HG03196 (cell line): ENCODE measurements around the gene CD58.
A peak's percentile ranks its signal among the peaks of the same experiment; 100 is the strongest.

Experiments used
- ATAC-seq: cut with Tn5 transposase; IDR thresholded peaks from one replicate; pipeline ENCODE4 v1.9.1; 2021; ENCODE audit not compliant: unreplicated experiment

Gene CD58

DNA sequence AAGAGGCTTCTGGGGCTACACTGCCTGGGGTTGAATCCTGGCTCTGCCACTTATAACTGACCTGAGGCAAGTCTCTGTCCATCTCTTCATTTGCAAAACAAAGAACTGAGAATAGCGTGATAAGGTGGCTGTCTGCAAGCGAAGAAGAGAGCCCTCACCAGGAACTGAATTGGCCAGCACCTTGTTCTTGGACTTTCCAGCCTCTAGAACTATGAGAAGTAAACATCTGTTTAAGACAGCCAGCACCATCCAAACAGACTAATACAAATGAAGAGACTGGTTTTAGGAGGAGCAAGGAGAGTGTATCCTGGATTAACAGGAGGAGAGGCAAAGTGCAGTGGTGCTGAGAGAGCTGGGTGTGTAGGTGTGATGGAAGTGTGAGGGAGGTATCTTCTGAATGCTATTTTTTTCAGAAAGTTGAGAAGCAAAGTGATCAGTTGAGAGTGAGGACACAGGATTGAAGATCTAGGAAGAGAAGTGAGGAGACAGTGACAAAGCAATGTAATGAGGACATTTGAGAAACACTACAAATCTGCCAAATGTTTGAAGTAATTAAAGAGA is 59.3 kb downstream of the CD58 start:
- no peak for ATAC-seq

DNA sequence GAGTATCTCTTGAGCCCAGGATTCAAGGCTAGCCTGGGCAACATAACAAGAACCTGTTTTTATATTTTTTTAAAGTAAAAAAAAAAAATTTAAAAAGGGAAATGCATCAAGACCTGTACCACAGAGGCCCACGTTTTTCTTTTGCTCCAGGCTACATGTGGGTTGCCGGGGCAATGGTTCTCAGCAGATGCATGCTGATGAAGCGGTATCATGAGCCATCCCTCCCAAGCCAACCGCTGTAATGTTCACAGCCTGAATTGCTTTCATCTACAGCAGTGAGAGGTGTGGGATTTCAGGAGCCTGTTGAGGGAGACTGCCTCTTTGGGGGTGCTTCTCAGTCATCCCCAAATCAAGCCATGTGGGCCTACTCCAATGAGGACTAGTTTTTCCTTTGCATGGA is 60.5 kb downstream of the CD58 start:
- ATAC-seq: no peak

DNA sequence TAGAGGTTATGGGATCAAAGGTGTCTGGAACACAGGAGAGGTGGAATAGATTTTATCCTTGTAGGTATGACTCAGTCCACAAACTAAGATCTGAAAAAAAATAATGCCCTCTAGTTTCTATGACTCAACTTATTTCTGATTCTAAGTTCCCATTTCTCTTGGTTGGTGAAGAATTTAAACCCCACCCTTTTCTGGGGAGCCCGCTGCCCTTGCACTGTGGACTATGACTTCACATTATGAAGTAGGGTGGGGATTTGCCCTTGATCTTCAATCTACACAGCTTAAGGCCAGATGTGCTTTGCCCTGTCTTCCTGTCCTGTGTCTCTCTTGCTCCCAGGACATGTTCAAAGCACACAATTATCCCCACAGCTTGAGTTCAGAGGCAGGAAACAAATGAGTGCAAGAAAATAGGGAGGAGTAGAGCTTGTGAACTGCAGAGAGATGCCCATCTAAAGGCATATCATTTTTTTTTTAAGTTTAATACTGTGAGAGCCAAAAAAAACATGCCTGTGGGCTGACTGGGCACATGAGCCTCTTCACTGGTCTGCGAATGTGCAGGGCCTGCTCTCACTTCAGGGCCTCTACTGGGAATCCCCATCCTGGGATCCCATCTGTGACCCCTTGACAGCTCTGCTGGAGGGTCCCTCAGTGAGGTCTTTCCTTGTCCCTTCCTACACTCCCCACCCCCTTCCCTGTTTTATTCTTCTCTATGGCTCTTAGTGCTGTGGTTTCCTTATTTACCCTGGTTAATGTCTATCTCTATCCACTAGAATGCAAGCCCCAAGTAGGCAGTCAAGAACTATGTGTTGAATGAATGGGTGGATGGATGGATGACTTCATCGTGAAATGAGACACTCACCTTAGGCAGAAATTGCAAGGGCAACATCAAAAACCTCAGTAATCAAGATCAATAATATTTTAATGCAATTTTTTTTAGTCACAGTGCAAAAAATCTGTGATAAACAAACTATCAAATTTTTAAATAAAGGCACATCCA is 61.5 kb downstream of the CD58 start:
- peak; percentile 54 for ATAC-seq

DNA sequence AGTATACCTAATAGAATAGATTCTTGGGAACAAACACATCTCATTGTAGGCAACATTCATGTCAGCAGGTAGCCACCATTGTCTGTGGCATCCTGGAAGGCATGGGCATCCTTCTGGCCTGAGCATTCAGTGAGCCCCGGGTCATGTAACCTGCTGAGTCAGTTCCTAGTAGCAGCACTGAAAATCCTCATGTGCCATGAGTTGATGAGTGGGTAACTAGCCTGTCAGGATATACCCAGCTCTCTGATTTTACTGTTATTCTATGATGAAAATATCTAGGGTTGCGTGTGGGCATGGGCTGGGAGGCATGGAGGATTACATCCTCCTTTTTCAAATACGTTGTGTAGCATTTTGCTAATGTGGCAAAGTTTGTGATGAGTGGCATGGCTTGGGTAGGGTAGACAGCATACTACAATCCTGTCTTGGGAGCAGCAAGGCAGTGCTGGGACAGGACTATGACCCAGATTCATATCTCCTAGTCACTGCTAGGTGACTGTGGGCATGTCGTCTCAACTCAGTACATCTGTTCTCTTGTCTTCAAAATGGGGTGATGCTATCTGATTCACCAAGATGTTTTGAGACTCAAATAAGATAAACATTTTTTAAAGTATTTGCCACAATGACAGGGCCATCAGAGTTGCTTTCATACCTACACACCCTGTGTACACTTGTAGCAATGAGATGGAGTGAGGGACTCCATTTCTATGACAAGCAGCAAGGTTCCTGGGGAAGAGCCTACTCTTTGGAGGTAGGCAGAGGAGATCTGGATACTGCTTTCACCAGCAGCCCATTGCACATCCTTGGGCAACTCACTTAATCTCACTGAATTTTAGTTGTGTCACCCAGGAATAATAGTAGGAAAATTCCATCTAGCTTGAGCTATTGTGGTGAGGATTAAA is 62.5 kb downstream of the CD58 start:
- no peak for ATAC-seq

DNA sequence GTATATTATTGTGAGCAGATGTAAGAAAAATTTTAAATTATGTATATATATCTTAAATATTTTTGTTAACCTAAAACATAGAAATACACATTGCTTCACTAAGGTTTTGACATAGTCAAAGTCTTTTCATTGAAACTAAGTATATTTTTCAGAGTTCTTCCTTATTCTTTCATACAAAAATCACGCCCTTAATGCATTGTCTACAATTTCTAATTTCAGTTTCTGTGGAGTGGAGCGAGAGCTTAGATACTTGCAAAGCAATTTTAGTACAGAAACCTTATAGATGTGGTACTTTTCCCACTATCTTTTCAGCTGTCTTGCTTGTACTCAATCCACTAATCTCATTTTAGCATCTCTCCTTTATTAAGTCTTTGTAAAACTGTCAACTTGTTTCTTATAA is 63.2 kb downstream of the CD58 start:
- ATAC-seq: no peak

DNA sequence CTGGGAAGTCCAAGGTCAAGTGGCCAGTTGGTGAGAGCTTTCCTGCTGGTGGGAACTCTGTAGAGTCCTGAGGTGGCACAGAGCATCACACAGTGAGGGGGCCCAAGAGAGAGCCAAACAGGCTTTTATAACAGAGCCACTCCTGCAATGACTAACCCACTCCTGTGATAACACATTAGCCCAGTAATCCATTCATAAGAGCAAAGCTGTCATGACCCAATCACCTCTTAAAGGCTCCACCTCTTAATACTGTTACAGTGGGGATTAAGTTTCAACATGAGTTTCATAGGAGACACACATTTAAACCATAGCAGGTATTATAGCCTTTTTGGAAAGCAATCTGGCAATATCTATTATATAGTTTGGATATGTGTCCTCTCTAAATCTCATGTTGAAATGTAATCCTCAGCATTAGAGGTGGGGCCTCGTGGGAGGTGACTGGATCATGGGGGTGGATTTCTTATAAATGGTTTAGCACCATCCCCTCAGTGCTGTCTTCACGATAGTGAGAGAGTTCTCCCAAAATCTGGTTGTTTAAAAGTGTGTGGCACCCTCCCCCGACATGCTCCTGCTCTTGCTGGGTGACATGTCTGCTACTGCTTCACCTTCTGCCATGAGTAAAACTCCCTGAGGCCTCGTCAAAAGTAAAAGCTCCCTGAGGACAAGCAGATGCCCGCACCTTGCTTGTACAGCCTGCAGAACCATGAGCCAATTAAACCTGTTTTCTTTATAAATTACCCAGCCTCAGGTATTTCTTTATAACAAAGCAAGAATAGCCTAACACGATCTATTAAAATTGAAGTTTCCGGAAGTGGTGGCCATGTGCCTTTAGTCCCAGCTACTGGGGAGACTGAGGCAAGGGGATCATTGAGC is 64.5 kb downstream of the CD58 start:
- ATAC-seq: no peak

DNA sequence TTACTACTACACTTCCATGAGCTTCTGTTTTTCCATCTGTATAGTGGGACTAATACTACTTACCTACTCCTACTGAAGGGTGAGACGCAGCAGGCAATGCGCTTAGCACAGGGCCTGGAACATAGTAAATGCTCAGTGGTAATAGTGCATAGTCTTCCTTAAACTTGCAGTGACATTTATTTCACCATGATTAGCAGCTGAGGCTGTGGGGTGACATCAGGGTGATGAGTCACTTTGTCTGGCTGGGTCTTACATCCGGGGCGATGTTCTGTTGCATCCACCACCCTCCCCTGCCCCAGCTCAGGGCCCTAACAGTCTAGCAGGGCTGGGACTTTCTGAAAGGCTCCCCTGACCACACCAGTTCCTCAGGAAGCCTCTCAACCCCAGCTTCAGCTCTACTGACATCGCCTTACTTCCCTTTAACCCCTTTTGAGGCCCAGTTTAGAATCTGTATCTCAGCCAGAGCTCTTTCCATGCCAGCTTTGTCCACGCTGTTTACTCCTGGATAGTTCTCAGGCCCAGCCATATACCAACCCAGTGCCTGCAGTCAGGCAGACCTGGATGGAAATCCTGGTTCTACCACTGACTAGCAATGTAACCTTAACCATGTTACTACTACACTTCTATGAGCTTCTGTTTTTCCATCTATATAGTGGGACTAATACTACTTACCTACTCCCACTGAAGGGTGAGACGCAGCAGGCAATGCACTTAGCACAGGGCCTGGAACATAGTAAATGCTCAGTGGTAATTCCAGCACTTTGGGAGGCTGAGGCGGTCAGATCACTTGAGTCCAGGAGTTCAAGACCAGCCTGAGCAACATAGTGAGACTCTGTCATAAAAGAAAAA is 66.3 kb downstream of the CD58 start:
- ATAC-seq: peak; percentile 83

DNA sequence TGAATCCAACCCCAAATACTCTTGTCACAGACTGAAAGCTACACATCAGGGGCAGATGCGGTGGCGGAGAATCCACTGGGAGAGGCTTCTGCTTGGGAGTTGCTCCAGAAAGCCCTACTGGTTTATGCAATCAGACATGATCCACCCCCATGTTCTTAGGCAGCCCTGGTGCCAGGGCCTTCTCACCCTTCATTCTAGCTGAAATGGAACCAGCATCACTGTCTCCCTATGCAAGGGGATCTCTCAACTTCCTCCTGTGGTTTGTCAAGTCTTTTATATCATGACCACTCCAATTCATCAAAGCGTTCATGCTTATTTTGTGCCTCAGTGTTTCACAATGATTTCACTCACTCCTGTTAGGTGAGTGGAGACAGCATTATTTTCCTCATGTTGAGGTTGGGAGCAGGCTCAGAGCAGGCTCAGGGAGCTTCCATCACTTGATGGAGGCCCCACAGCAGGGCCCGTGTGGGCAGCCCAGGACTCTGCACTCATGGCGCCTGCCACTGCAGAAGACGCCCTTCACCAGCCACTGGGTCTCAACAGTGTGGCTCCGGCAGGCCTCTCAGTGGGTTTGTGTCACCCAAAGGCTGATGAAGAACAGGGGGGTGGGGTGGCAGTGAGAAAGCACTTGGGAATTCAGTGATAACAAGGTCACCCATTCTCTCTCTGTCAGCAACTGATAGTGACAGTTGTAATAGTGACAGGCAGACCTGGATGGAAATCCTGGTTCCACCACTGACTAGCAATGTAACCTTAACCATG is 67.1 kb downstream of the CD58 start:
- no peak for ATAC-seq

DNA sequence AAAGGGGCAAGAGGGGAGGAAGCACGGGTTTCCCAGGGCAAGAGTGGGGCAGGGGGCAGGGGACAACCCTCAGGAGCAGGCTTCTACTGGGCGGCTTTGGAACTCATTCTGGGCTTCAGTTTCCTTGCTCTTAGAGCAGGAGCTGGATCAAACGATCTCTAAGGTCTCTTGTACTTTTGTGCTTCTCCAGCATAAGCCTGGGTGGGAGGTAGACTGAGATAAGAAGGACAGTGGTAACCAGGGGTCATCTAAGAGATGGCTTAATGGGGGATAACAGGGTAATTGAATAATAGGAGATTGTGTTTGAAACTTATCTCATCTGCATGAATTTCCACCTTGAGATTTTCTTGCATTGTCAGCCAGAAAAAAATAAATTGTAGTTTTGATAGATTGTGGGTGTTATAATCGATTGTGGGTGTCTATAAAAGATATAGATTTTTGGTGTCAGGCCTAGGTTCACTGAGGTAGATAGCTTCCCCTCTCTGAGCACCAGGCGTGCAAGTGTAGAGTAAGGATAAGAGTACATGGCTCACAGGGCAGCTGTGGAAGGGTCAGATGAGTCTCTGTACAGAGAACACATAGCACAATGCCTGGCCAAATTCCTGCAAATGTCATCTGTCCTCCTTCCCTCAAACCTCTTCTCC is 68.0 kb downstream of the CD58 start:
- no peak for ATAC-seq

DNA sequence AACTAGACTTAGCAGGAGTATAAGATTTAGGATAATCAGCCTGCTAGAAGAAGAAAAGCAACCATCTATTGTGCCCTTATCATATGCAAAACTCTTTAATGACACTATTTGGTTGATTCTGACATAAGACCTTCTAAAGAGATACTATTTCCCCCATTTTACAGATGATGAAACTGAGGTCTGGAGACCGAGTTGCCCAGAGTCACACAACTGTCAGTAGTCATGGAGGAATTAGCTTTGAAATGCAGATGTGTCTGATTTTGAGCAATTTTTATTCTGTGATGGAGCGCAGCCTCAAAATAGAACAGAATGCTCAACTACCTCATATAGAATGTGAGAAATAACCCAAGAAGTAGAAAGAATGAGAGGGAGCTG is 69.0 kb downstream of the CD58 start:
- ATAC-seq: no peak

DNA sequence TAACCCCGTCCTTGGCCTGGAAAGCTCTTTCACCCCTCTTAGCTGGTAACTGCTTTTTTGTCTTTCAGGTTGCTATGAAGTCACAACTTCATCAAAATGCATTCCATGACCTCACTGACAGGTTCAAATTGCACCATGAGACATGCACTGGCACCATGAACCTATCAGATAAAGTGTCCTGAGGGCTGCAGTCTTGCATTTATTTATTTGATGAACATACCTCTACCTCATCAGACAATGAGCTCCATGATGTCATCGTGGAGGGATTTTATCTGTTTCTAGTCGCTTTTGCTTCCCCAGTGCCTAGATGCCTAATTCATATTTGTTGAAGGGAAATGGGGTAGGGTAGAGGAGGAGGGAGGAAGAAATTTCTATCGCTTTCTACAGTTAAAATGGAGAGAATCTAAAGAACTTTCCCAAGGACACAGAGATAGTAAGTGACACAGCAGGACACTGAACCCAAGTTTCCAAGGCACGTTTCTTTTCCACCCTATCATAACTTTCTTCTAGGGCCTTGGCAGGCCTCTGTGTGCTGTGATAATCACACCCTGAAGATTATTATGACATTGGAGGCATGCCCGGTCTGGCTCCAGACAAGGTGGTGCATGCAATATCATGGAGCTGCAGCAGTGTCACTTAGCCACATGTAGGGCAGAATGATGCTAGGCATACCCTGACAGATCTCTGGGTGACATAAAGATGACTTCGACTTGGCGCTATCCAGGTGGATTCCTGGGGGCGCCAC is 69.5 kb downstream of the CD58 start:
- ATAC-seq: no peak

DNA sequence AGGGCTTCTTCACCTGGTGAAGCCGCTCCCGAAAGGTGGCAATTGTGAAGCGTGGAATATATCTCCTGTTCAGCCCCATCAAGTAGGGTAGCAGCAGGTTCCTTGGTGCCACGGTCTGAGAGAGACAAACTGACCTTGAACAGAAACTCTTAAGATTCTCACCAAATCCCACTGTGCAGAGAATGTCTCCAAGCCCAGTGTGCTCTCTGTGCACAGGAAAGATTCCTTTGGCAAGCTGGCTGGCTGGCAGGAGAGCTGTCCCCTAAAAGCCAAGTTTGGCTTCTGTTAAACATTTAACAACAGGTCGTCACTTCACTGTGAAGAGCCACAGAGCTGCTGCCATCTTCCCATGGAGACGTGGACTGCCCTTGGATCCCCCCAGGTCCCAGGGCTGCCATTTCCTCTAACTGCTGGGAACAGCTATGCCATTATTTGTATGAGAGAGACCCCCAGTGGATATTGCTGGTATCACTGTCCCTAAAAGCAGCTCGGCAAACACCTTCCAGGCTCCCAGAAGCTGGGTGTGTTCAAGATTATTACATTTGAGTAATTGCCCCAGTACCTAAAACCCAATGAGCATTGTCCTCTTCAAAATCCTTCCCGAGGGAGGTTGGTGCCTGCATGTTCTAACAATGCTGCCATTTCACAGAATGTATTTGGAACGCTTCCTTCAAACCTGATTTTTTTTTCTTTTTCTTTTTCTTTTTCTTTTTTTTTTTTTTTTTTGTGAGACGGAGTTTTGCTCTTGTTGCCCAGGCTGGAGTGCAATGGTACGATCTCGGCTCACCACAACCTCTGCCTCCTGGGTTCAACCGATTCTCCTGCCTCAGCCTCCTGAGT is 71.8 kb downstream of the CD58 start:
- ATAC-seq: no peak

DNA sequence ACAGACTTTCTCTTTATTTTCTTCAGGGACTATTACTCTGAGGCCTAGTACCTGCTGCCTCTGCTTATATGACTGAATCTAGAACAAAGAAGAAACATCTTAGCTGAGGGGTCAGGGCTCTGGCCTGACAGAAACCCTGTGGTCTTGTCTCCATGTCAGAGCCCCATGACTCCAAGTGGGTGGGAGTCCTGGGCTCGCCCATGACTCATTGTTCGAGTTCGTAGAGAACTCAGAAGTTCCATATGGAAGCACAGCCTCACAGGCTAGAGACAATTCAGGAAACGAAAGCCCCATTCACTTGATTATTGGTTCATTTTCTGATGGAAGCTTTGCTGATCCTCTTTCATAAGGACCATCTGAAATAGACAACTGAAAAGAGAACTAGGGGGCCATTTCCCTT is 73.2 kb downstream of the CD58 start:
- ATAC-seq: no peak

DNA sequence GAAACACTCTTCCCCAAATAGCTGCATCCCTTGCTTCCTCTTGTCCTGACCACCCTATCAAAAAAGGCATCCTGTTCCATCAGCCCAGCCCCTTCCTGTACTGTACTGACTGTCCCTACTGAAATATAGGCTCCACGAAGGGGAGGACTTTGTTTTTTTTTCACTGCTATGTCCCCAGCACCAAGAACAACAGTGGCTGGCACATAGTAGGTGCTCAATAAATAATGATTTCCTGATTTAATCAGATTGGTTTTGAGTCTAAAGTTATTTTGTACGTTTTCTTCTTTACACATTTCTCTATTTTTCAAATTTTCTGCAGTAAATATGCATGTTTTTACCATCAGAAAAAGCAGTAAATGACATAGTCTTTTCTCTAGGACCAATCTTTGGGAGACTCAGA is 73.9 kb downstream of the CD58 start:
- no peak for ATAC-seq

DNA sequence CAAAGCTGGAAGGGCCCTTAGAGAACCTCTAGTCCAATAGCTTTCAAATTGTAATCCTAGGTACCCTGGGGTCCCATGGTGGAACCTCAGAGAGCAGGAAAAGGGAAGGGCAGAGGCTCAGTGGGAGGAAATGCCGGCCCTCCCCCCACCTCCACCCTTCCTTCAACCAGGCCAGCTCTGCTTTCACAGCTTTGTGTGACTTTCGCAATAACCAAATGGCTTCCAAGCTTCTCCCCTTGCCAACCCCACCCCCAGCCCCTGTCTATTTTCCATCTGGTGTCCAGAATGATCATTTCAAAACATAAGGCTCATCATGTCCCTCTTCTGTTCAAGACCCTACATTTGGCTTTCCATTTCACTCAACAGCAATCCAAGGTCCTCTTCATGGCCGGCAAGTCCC is 74.4 kb downstream of the CD58 start:
- no peak for ATAC-seq

DNA sequence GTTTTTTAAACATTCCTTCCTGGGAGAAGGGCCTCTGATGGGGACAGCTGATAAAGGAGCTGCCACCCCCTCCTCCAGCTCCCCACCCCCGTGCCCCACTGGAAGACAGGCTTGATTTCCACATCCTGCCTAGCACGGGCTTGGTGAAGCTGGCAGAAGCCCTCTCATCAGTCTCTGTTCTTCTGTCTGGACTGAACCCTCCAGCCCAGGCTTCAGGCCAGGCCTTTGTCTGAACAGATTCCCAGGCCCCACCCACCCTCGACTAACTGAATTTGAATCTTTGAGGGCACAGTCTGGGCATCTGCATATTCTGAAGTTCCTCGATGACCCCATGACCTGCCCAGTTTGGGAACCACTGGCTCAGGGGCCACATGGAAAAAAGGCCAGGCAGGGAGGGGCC is 75.3 kb downstream of the CD58 start:
- ATAC-seq: no peak

DNA sequence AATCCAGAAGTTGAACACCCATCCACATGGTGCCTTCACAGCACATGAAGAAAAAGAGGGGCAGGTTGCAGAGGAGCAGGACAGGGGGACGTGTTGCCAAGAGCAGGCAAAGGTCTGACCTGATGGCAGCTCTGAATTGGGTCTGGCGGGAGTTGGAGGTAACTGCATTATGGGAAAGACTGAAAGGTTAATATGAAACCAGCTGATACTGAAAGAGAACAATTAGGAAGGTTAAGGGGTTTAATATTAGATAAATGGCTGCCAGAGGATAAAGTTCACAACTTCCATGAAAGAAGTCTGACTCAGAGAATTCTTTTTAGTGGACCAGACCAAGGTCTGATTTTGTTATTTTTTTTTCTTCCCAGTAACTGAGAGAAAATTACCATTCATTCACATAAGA is 76.1 kb downstream of the CD58 start:
- ATAC-seq: no peak
